ENCODE results near the gene PARVA.

PARVA gene

DNA sequence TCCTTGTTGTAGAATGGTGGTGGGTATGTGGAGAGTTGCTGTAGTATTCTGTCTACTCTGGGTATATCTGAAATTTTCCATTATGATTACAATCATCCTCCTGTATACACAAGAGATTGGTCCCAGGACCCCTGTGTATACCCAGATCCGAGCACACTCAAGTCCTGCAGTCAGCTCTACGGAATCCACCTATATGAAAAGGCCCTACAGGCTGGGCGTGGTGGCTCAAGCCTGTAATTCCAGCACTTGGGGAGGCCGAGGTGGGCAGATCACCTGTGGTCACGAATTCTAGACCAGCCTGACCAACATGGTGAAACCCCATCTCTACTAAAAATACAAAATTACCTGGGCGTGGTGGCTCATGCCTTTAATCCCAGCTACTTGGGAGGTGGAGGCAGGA is 17.2 kb downstream of the PARVA start:
- TF ChIP-seq SIN3A (IDR thresholded peaks at IDR 0.05; ENCODE audit: borderline replicate concordance, insufficient read depth, low read length): no peak
- no peak for TF ChIP-seq POLR2AphosphoS5 (IDR thresholded peaks at IDR 0.05; ENCODE audit: low read depth, low read length)
- no peak for TF ChIP-seq FOXP2 (optimal IDR thresholded peaks at IDR 0.05; ENCODE audit: borderline replicate concordance, extremely low read depth, extremely low read length, insufficient read depth)
- TF ChIP-seq, protein P1, sequence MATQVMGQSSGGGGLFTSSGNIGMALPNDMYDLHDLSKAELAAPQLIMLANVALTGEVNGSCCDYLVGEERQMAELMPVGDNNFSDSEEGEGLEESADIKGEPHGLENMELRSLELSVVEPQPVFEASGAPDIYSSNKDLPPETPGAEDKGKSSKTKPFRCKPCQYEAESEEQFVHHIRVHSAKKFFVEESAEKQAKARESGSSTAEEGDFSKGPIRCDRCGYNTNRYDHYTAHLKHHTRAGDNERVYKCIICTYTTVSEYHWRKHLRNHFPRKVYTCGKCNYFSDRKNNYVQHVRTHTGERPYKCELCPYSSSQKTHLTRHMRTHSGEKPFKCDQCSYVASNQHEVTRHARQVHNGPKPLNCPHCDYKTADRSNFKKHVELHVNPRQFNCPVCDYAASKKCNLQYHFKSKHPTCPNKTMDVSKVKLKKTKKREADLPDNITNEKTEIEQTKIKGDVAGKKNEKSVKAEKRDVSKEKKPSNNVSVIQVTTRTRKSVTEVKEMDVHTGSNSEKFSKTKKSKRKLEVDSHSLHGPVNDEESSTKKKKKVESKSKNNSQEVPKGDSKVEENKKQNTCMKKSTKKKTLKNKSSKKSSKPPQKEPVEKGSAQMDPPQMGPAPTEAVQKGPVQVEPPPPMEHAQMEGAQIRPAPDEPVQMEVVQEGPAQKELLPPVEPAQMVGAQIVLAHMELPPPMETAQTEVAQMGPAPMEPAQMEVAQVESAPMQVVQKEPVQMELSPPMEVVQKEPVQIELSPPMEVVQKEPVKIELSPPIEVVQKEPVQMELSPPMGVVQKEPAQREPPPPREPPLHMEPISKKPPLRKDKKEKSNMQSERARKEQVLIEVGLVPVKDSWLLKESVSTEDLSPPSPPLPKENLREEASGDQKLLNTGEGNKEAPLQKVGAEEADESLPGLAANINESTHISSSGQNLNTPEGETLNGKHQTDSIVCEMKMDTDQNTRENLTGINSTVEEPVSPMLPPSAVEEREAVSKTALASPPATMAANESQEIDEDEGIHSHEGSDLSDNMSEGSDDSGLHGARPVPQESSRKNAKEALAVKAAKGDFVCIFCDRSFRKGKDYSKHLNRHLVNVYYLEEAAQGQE (IDR thresholded peaks at IDR 0.05; ENCODE audit: insufficient read depth in 1 of 2, low read depth in 2 of 2, low read length in 2 of 2): no peak
- no peak for TF ChIP-seq TAF1 (IDR thresholded peaks at IDR 0.05; ENCODE audit: borderline replicate concordance, insufficient read depth, low read length)

DNA sequence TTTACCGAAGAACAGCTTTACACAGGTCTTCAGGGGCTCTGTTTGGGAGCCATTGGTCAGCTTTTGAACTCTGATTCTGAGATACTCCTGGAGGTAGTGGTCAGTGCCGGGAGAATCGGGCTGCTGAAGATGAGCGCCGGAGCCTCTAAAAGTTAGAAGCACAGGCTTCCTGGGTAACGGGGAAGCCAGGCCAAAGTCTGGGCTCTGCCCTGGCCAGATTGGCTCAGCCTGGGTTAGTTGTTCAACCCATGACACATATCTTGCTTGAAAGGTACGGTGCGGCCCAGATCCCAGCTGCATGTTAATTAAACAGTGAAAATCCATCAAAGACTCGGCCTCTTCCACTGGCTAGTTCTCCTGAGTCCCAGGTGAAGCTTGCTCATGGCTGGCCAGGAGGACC is 18.0 kb downstream of the PARVA start:
- TF ChIP-seq TAF1 (IDR thresholded peaks at IDR 0.05; ENCODE audit: borderline replicate concordance, insufficient read depth, low read length) (no peak), FOXP2 (optimal IDR thresholded peaks at IDR 0.05; ENCODE audit: borderline replicate concordance, extremely low read depth, extremely low read length, insufficient read depth) (no peak), POLR2AphosphoS5 (IDR thresholded peaks at IDR 0.05; ENCODE audit: low read depth, low read length) (no peak), SIN3A (IDR thresholded peaks at IDR 0.05; ENCODE audit: borderline replicate concordance, insufficient read depth, low read length) (no peak)
- TF ChIP-seq, protein P1 (IDR thresholded peaks at IDR 0.05; ENCODE audit: insufficient read depth in 1 of 2, low read depth in 2 of 2, low read length in 2 of 2): no peak

DNA sequence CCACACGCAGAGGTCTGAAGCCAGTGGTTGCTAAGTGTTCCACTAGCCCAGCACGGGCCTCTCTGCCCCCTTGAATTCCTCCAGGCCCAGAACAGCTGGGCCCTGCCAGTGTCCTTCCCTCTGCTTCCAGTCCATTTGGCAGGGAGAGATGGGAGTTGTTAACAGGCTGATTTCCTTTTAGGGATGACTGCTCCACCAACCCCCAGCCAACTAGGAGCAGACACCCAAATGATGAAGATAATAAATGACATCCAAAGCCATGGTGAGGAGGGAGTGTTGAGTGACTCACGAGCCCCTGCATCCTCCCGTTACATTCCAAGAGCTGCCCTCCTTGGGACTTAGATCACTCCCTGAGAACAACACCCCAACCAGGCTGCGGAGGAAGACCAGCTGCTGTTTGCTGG is 20.6 kb downstream of the PARVA start:
- TF ChIP-seq TAF1 (IDR thresholded peaks at IDR 0.05; ENCODE audit: borderline replicate concordance, insufficient read depth, low read length): no peak
- TF ChIP-seq, protein P1 (IDR thresholded peaks at IDR 0.05; ENCODE audit: insufficient read depth in 1 of 2, low read depth in 2 of 2, low read length in 2 of 2): no peak
- TF ChIP-seq SIN3A (IDR thresholded peaks at IDR 0.05; ENCODE audit: borderline replicate concordance, insufficient read depth, low read length): no peak
- no peak for TF ChIP-seq POLR2AphosphoS5 (IDR thresholded peaks at IDR 0.05; ENCODE audit: low read depth, low read length)
- no peak for TF ChIP-seq FOXP2 (optimal IDR thresholded peaks at IDR 0.05; ENCODE audit: borderline replicate concordance, extremely low read depth, extremely low read length, insufficient read depth)

DNA sequence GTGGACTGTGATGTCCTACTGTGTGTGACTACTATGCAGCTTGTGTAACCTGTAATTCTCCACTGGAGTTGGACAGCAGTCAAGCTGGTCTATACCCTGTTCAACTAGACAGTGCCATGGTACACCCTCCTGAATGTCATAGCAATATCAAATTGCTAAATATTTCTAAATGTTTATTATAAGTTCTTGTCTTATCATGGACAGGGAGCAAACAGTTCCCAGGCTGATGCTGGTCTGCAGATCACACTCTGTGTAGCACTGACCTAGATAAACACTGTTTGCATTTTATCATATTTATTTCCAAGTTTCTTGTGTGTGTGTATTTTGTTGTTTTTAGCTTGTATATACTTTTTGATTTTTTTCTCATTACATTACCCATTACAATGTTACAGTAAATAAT is 22.0 kb downstream of the PARVA start:
- TF ChIP-seq, protein P1 (IDR thresholded peaks at IDR 0.05; ENCODE audit: insufficient read depth in 1 of 2, low read depth in 2 of 2, low read length in 2 of 2): no peak
- TF ChIP-seq FOXP2 (optimal IDR thresholded peaks at IDR 0.05; ENCODE audit: borderline replicate concordance, extremely low read depth, extremely low read length, insufficient read depth) (no peak), TAF1 (IDR thresholded peaks at IDR 0.05; ENCODE audit: borderline replicate concordance, insufficient read depth, low read length) (no peak), POLR2AphosphoS5 (IDR thresholded peaks at IDR 0.05; ENCODE audit: low read depth, low read length) (no peak), SIN3A (IDR thresholded peaks at IDR 0.05; ENCODE audit: borderline replicate concordance, insufficient read depth, low read length) (no peak)

DNA sequence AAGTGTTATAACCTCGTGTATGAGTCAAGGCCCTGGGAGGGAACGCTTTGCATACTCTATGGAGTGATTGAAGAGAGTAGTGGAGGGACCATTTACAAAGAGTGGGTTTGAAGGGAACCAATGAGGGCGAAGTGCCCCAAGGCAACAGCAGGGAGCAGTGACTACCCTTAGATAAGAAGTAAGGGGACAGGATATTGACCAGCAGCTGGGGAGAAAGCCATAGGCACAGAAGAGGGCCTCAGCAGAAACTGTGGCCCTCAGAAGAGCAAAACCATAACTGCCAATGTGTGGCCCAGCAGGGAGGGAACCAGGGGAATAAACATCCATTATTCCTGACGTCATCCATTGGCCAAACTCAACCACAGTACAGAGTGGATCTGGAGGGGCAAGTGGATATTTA is 24.7 kb downstream of the PARVA start:
- TF ChIP-seq POLR2AphosphoS5 (IDR thresholded peaks at IDR 0.05; ENCODE audit: low read depth, low read length) (no peak), FOXP2 (optimal IDR thresholded peaks at IDR 0.05; ENCODE audit: borderline replicate concordance, extremely low read depth, extremely low read length, insufficient read depth) (no peak), SIN3A (IDR thresholded peaks at IDR 0.05; ENCODE audit: borderline replicate concordance, insufficient read depth, low read length) (no peak), TAF1 (IDR thresholded peaks at IDR 0.05; ENCODE audit: borderline replicate concordance, insufficient read depth, low read length) (no peak)
- TF ChIP-seq, protein P1 (IDR thresholded peaks at IDR 0.05; ENCODE audit: insufficient read depth in 1 of 2, low read depth in 2 of 2, low read length in 2 of 2): no peak
